ENCODE measurements around the gene NSA2.
"Not testable (repeated sequence)": the region's sequence is repeated elsewhere in the genome, so short reads cannot be mapped to it uniquely, and the experiment has no call there.

NSA2 gene

DNA sequence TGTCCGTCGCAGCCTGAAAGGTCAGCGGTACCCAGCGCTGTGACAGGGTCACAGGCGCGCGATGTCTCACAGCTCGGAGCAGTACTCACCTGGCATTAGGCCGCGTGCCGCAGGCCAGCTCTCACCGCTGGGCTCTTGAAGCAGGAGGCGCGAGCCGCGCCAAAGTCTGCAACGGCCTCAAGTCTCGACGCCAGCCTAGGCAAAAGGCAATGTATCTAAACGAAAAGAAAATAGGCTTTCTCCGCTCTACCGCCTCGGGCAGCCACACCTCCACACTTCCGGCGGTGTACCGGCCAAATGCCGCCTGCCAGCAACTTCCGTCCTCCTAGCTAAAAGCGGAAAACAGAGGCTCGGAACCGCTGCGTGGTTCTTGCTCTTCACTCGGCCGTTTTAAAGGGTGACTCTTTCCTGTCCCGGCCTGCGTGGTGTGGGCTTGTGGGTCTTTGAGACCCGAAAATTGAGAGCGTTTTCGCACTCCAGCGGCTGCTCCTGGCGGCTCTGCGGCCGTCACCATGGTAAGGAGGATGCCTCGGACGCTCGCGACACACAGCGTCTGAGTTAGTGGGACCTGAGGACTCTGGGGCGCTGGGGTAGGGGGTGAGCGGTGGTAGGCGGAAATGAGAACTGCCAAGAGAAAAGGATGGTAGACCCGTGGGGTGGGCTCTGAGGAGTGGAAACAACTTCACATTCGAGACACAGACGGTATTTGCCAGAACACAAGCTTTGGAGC is at the start of gene NSA2, which contains the start of gene GFM2:
Gene NSA2 (plus strand): TSS at position 401 of the 730 bp plus-strand sequence. CDS start 112 bp downstream, at position 513.
Gene GFM2 (minus strand): TSS at position 269 of the 730 bp plus-strand sequence. CDS start 3,375 bp downstream, outside the sequence.
- peak; percentile 98 for DNase-seq

DNA sequence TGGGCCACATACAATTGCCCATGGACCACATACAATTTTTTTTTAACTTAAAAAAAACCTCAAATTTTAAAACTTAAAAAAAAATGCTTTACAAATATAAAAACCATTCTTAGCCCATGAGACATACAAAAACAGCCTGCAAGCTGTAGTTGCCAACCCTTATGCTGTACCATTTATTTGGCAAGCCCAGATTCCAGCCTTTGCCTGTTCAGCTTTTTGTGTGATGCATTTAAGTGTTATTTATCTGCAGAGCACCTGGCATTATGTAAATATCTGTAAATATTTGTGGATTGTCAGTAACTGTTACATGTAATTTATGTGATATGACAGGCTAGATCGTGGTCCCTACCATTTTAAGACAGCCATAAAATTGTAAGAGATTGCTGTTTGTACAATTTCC is 49.5 kb upstream of the NSA2 start:
- peak; percentile 59 for DNase-seq

DNA sequence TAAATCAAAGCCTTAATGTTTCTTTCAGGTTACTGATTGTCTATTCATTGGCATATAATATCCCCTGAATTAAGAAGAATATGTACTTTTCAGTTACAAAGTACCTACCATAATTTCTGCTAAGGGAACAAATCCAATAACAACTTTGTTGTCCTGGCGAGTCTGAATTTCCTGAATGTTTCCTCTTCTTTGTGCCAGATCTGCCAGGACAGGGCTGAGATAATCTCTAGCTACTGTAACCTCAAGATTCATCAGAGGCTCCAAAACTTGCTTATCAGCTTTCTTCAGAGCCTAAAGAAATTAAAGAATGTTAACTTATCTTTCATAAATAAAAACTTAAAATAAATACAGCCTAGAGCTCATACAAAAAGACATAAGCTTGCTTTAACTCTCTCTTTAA is 44.8 kb upstream of the NSA2 start:
- no peak for DNase-seq

DNA sequence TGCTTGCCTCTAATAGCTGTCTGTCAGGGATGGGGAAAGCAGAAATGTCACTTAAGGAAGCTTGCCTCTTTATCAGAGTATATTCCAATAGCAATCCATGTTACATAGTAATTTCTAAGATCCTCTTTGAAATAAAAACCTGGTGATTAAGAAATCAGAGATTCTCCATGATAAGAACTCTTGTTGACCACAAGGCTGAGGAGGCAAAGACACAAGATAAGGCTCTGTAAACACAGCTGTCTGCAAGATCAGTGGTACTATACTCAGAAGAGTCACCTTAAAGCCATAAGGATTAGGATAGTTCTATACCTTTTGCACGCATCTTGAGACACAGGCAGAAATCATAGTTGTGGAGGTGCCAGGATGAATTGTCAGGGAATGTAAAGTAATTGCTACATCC is 41.7 kb upstream of the NSA2 start:
- no peak for DNase-seq

DNA sequence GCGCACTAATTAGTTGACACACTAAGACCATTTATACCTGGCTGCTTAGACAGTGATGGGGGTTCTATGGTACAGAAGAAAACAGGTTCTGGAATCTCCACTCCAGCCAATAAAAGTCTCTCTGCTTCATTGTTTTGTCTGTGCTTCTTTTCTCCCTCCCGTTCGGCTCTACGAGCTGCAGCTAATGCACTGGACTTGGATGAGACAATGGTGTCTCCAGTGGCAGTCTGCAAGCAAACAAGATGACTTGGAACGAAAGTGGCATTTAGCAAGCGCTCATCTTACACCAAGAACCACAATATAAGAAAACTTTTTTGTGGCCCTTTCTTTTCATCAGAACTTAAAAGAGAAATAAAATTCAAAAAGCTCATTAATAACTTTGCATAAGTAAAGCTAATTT is 30.3 kb upstream of the NSA2 start:
- DNase-seq = no peak

DNA sequence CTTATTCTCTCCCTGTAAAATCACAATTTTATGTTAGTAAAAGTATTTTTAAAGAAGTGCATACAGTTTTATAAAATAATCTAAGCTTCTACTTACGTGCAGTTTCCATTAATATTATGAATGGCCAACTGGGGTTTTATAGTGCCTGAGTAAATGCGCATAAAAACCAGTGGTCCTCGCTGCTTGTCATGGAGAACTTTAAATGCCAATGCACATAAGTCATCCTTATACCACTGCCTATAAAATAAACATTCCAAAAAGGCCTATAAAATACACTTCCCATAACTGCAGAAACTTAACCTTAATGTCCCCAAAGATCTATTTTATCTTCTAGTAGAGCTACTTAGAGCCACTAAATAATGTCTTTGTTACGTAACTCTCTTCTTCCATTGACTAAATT is 28.6 kb upstream of the NSA2 start:
- no peak for DNase-seq

DNA sequence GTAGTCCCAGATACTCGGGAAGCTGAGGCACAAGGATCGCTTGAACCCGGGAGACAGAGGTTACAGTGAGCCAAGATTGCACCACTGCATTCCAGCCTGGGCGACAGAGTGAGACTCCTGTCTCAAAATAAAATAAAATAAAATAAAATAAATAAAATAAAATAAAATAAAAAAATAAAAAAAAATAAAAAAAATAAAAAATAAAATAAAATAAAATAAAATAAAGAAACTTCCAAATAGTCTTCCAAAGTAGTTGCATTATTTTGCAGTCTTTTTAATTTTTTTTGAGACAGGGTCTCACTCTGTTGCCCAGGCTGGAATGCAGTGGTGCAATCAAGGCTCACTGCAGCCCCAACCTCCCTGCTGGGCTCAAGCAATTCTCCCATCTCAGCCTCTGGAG is 18.3 kb upstream of the NSA2 start:
- DNase-seq = not testable (repeated sequence)

DNA sequence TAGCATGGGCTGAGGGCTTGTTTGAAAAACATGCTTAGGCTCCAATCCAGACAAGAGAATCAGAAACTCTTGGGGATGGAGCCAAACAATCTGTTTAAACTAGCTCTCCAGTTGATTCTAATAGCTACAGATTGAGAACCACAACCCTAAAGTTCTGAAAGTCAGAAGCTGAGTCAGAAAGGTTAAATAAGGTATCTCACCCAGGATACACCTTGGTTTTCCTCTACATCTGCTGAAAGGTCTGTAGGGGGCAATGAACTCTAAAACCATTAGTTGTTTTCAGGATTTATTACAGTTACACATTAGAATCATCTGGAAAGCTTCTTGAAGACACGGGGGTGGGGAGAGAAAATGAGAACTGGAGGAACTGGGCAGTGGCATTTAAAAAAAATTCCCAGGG is 5.8 kb upstream of the NSA2 start:
- no peak for DNase-seq

DNA sequence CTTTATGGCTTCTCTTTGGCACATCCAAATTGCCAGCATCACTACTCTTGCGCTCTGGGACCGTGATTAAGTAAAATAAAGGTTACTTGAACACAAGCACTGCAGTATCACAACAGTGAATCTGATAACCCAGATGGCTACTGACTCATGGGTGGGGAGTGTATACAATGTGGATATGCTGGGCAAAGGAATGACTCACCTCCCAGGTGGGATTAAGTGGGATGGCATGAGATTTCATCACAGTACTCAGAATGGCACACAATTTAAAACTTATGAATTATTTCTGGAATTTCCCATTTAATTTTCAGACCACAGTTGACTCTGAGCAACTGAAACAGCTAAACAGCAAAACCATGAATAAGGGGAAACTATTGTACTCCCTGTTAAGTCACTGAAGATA is 4.5 kb upstream of the NSA2 start:
- peak; percentile 32 for DNase-seq

DNA sequence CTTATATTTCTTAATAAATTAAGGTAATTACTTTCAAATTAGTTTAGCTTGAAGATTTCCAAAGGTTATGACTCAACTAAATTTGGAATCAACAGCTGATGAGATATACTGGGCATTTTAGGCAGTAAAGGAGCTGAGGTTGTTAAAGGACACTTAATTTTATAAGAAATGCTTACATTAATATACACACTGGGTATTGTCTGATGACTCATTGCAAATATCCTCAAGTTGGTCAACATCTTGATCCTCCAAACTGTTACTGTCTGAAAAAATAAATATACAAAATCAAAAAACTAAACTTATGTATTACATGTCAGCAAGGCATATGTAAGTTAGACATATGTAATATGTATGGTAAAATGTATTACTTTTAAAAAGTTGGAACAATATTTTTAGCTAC is 3.5 kb upstream of the NSA2 start:
- DNase-seq = no peak

DNA sequence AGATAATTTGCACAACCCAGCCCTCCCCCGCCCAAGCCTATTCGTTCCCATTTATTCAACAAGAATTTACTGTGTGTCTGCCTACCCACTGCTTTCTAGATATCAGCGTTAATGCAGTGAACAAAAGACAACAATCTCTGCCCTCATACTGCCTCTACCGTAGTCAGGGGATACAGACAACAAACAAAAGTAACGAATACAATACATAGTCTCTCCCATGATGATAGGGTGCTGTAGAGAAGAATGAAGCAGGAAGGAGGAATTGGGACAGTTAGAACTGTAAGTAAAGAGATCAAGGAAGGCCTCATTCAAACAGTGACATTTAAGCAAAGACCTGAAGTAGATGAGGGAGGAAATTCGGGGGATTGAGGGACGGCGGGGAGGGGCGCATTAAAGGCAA is 1.8 kb upstream of the NSA2 start:
- DNase-seq = peak; percentile 78

DNA sequence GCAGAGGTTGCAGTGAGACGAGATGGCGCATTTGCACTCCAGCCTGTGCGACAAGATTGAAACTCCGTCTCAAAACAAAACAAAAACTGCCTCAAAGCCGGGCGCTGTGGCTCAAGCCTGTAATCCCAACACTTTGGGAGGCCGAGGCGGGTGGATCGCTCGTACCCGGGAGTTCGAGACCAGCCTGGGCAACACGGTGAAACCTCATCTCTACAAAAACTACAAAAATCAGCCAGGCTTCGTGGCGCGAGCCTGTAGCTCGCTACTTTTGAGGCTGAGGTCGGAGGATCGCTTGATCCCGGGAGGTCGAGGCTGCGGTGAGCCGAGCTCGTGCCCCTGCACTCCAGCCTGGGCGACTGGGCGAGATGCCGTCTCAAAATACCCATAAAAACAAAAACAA is 1.1 kb upstream of the NSA2 start:
- DNase-seq = peak; percentile 27

DNA sequence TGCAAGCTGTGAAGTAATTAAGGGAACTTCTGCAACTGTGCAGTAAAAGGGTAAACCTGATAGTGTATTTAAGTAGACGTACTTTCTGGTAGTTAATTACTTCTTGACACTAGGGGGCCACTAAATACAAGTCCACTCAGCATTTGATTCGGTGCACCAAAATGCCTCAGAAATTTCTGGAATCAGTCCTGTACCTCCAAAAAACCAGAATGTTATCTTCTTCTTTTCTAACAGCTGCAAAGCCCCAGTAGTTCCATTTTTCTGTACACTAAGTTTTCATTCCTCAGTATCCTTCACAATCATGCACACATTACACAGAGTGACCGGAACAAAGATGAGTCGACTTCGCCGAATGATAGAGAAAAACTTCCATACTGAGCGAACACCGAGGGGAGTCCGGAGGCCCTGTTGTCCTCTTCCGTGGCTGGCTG is 616 bp upstream of the NSA2 start:
- DNase-seq = peak; percentile 73

DNA sequence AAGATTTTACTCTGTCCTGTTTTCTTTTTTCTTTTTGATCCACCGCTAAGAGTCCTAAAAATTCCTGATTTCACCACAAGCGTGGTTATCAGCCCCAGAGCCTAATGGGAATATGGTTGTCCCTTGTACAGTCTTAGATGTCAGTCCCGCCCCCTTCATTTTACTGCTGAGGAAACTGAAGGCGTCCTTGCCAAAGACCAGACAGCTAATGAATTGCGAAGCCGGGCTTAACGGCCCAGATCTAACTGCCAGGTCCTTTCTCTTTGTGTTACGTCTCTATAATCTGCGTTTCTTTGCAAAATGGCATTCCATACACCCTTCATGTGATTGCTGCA is 497 bp downstream of the NSA2 start:
- DNase-seq = peak; percentile 55

DNA sequence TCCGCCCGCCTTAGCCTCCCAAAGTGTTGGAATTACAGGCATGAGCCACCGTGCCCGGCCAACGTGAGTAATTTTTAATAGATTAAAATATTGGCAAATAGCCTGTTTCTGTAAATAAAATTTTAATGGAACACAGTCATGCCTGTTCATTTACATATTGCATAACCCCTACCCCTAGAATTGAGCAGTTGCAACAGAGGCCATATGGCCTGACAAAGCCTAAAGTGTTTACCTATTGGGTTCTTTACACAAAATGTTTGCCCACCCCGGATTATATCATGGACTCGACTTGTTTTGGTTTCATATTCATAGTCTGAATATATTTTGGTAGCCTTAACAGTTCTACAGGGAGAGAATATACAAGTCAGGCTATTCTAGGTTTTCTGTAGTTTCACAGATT is 5.3 kb downstream of the NSA2 start:
- DNase-seq = no peak

DNA sequence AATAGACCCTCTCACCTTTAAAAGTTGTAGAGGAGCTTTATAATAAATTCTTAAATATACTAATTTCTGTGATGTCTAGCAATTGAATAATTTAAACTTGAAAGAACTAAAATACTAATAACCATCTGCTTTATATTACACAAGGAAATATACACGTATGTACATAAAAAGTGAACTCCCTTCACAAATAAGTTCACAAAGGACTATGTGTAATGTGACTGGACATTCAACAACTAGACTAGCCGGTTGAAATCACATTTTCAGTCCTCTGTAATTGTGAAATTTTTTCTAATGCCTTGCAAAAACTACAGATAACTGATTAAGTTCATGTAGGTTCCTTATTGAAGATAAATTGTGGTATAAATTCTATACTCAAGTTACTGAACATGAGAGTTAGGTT is 11.6 kb downstream of the NSA2 start:
- DNase-seq = no peak

DNA sequence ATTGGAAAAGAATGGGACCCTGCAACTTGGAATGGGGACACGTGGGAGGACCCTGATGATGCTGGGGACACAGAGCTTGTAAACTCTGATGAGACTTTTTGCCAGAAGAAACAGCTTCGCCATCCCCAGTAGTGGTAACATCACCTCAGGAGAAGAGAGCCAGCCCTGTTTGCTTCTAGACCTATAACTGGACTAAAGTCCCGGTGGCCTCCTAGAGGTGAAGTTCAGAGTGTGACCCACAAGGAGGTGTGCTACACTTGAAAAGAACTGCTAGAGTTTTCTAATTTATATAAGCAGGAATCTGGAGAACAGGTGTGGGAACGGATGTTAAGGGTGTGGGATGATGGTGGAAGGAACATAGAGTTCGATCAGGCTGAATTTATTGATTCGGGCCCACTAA is 19.8 kb downstream of the NSA2 start:
- DNase-seq = no peak

DNA sequence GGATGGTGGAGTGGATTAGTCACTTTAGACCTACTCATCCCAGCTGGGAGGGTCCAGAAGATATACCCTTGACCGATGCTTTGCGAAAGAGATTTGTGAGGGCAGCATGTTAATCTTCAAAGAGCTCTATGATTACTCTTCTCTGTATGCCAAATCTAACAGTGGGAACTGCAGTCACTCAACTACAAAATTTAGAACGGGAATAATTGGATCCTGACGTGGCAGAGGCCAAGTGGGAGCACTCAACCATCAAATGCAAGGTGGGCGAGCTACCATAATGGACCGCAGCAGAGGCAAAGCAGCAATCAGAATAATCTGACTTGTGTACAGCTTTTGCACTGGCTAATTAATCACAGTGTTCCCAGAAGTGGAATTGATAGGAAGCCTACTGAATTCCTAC is 20.4 kb downstream of the NSA2 start:
- no peak for DNase-seq

DNA sequence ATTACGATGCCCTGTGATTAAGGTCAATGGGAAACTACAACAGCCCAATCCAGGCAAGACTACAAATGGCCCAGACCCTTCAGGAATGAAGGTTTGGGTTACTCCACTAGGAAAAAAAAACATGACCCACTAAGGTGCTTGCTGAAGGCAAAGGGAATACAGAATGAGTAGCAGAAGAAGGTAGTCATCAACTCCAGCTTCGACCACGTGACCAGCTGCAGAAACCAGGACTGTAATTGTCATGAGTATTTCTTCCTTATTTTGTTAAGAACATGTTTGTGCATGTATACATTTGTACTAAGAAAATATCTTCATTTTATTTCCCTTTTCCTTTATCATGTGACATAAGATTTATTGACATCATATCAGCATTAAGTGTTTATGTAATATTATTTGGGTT is 24.6 kb downstream of the NSA2 start:
- not testable (repeated sequence) for DNase-seq

DNA sequence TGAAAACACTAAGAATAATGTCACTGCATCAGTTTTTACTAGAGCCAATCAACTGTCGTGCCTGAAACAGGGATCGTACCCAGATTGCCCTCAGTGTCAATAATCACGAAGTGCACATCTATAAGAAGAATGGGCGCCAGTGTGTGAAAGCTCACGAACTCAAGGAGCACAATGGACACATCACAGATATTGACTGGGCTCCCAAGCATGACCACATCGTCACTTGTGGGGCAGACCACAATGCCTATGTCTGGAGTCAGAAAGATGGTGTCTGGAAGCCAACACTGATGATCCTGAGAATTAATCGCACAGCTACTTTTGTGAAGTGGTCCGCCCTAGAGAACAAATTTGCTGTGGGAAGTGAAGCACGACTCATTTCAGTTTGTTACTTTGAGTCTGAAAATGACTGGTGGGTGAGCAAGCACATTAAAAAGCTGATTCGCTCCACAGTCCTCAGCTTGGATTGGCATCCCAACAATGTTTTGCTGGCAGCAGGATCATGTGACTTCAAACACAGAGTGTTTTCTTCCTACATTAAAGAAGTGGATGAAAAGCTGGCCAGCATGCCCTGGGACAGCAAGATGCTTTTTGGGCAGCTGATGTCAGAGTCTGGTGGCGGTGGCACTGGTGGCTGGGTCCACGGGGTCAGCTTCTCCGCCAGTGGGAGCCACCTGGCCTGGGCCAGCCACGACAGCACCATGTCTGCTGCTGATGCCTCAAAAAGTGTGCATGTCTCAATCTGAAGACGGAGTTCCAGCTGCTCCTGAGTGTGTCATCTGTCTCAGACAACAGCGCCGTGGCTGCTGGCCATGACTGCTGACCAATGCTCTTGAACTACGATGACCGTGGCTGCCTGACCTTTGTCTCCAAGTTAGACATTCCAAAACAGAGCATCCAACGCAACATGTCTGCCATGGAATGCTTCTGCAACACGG is 32.2 kb downstream of the NSA2 start:
- DNase-seq = no peak

DNA sequence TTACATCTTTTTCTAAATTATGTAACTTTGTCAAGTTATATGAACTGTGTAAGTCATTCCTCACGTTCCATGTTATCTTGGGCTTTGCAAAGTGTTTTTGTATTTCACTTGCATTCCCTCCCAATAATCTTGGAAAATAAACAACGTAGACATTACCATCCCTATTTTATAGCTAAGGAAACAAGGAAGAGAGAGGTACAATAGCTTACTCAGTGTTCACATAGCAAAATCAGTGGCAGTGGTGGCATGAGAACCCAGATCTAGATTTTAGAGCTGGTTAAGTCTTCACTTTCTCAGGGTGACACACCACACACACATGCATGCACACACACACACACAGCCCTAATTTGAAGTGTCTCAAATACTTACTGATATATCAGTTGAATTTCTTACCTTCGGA is 34.1 kb downstream of the NSA2 start:
- no peak for DNase-seq

DNA sequence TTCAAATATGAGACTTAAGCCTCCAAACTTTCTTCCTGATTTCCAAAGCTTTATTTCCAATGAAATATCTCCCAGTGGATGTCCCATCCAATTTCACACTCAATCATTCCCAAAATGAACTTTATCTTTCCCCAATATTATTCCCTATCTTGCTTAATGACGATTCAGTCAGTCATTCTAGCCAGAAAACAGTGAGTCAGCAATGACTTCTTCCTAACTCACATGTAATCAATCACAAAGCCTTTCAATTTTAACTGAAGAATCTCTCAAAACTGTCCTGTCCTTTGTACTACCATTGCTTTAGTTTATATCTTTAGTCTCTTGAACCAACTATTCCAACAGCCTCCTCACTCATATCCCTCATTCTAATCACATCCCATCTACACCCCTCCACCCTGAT is 34.9 kb downstream of the NSA2 start:
- no peak for DNase-seq

DNA sequence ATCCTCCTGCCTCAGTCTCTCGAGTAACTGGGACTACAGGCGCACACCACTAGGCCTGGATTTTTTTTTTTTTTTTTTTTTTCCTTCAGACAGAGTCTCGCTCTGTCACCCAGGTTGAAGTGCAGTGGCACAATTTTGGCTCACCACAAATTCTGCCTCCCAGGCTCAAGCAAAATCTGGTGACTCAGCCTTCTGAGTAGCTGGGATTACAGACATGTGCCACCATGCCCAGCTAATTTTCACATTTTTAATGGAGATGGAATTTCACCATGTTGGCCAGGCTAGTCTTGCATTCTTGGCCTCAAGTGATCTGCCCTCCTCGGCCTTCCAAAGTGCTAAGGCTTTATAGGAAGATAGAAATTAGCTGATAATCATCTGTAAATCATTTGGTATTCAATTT is 43.9 kb downstream of the NSA2 start:
- no peak for DNase-seq

DNA sequence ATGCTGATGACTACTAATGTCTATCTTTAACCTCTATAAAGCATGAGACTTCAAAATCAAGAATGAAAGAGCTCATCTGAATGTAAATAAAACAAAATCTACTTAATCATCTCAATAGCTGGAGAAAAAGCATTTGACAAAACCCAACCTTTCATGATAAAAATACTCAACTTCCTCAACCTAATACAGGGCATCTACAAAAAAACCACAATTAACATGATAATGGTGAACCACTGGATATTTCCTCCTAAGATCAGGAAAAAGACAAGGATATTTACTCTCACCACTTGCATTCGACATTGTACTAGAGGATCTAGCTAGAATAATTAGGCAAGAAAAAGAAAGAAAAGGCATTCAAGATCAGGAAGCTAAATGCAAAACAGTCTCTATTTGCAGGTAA is 49.8 kb downstream of the NSA2 start:
- DNase-seq = no peak
